ENCODE data around the gene DBNL.

Gene DBNL

GRCh38 chr7:44094883-44095592 is 50.5 kb downstream of the DBNL start:
- no peak for DNase-seq (ENCODE audit: low read depth, low spot score)
- no peak overlapping the region for H3K27ac ChIP-seq

GRCh38 chr7:44095781-44096180 is 51.3 kb downstream of the DBNL start:
- no peak for DNase-seq (ENCODE audit: low read depth, low spot score)
- no peak overlapping the region for H3K27ac ChIP-seq

- H3K27ac ChIP-seq = no peak overlapping the region
- no peak for DNase-seq (ENCODE audit: low read depth, low spot score)
These were observed 51.9 kb downstream of the DBNL start for GRCh38 chr7:44096326-44096881.

- no peak overlapping the region for H3K27ac ChIP-seq
- no peak for DNase-seq (ENCODE audit: low read depth, low spot score)
These were observed 52.8 kb downstream of the DBNL start for GRCh38 chr7:44097064-44097932.

GRCh38 chr7:44098092-44099068 is 53.9 kb downstream of the DBNL start:
- no peak overlapping the region for H3K27ac ChIP-seq
- DNase-seq (ENCODE audit: low read depth, low spot score) = no peak

- no peak overlapping the region for H3K27ac ChIP-seq
- DNase-seq (ENCODE audit: low read depth, low spot score) = no peak
These were observed 55.2 kb downstream of the DBNL start for GRCh38 chr7:44099669-44100068.

GRCh38 chr7:44100458-44101302 is 56.2 kb downstream of the DBNL start:
- no peak overlapping the region for H3K27ac ChIP-seq
- no peak for DNase-seq (ENCODE audit: low read depth, low spot score)

- no peak overlapping the region for H3K27ac ChIP-seq
- DNase-seq (ENCODE audit: low read depth, low spot score) = no peak
These were observed 56.9 kb downstream of the DBNL start for GRCh38 chr7:44101303-44101965.

- H3K27ac ChIP-seq = no peak overlapping the region
- no peak for DNase-seq (ENCODE audit: low read depth, low spot score)
These were observed 57.7 kb downstream of the DBNL start for GRCh38 chr7:44101966-44102845.

- DNase-seq (ENCODE audit: low read depth, low spot score) = no peak
- H3K27ac ChIP-seq = no peak overlapping the region
These were observed 58.5 kb downstream of the DBNL start for GRCh38 chr7:44102846-44103565.

- no peak overlapping the region for H3K27ac ChIP-seq
These were observed 59.0 kb downstream of the DBNL start for GRCh38 chr7:44103566-44103922.

GRCh38 chr7:44103923-44104859 is 59.7 kb downstream of the DBNL start, which contains the start of gene AEBP1:
Gene AEBP1, plus strand, starts transcription at chr7:44104345. Its CDS starts 321 bp downstream, at chr7:44104666.
- no peak for DNase-seq (ENCODE audit: low read depth, low spot score)
- H3K27ac ChIP-seq = no peak within 1 kb of the TSS

More at GRCh38 chr7:44103566-44103922, 59.0 kb downstream of the DBNL start:
- no peak for DNase-seq (ENCODE audit: low read depth, low spot score)

GRCh38 chr7:44104860-44105771 is 60.6 kb downstream of the DBNL start:
- no peak overlapping the region for H3K27ac ChIP-seq

GRCh38 chr7:44105832-44106231 is 61.3 kb downstream of the DBNL start:
- no peak overlapping the region for H3K27ac ChIP-seq
- no peak for DNase-seq (ENCODE audit: low read depth, low spot score)

More at GRCh38 chr7:44104860-44105771, 60.6 kb downstream of the DBNL start:
- DNase-seq (ENCODE audit: low read depth, low spot score) = no peak
